Ishikawa (cell line): Measurements from ENCODE around the gene AGBL5.

Source experiments
- CREB1 ChIP-seq: IDR thresholded peaks from 2 replicates; pipeline ENCODE4 v1.6.1; 2012; ENCODE audit warnings: low read depth
- REST ChIP-seq: IDR thresholded peaks from 2 replicates; pipeline ENCODE4 v1.6.1; 2012; ENCODE audit warnings: low read depth, mild to moderate bottlenecking

GRCh38 chr2:27100036-27100435 is 48.6 kb downstream of the AGBL5 start:
- no peak for TF ChIP-seq CREB1
- no peak for TF ChIP-seq REST
